Ascending aorta (tissue), 2 donors: Measurements from ENCODE around the gene RPS15. TPM values are rescaled to one million over a fixed set of nuclear protein-coding genes. Genes with fewer than 3 reads are reported as not detected.

Experiments
- DNase-seq, 2 donors: peaks; one replicate each; pipeline ENCODE4 v3.0.0-alpha.2; 2019; ENCODE audit warnings: low spot score in 2 of 2
- H3K27ac ChIP-seq, 2 donors: fragments of 200-600 bp; sonication (generic); one replicate each; pipeline ENCODE4 v1.5.1; 2016 to 2017; ENCODE audit warnings: mild to moderate bottlenecking in 1 of 2
- H3K27me3 ChIP-seq: fragments of 200-600 bp; sonication (generic); one replicate; pipeline ENCODE4 v1.5.1; 2017
- H3K36me3 ChIP-seq, 2 donors: fragments of 200-600 bp; sonication (generic); one replicate each; pipeline ENCODE4 v1.5.1; 2016
- H3K4me1 ChIP-seq, 2 donors: fragments of 200-600 bp; sonication (generic); one replicate each; pipeline ENCODE4 v1.5.1; 2016 to 2017; ENCODE audit warnings: mild to moderate bottlenecking in 1 of 2
- H3K4me3 ChIP-seq, 2 donors: fragments of 200-600 bp; sonication (generic); one replicate each; pipeline ENCODE4 v1.5.1; 2016 to 2017; ENCODE audit warnings: mild to moderate bottlenecking in 1 of 2
- H3K9me3 ChIP-seq, 2 donors: fragments of 200-600 bp; sonication (generic); one replicate each; pipeline ENCODE4 v1.5.1; 2016
- CTCF ChIP-seq, 3 experiments: fragments of 200-600 bp in 2 of 3; fragments of 450-650 bp in 1 of 3; sonication (generic) in 2 of 3; IDR thresholded peaks; one replicate each; pipeline ENCODE4 v1.5.1; 2016 to 2019; ENCODE audit warnings: antibody characterized with exemption in 3 of 3, mild to moderate bottlenecking in 1 of 3, moderate library complexity in 1 of 3
- intact Hi-C: fragments of 100-400 bp; cut with DNase I; formaldehyde crosslinking; loops from one replicate; pipeline ENCODE4 v1.15.1; 2023
- total RNA-seq: library from RNA; depleted of rRNA; stranded (reverse); fragments of >200 nt; gene quantifications from one replicate; pipeline ENCODE4 v1.1.0, GENCODE V29; 2016

The RPS15 gene
- total RNA-seq, 1 donor from 2014 or later: 3,111 TPM

GRCh38 chr19:1465191-1466016, 27.2 kb downstream of the RPS15 start:
- DNase-seq: no peak
- peak in 2 of 3 experiments; percentile 6 to 22 for TF ChIP-seq CTCF (IDR thresholded peaks at IDR 0.05)
- Histone ChIP-seq H3K36me3 (peaks cover 0 to 9% of the 10 kb centered on the region in 2 donors), H3K4me3 (no peak overlapping the region), H3K27me3 (peaks cover 37% of the 10 kb centered on the region), H3K4me1 (peaks cover 26 to 27% of the 10 kb centered on the region in 2 donors), H3K9me3 (no peaks in the 10 kb centered on the region), H3K27ac (no peak overlapping the region)
- intact Hi-C loops: no loop called here

DNA sequence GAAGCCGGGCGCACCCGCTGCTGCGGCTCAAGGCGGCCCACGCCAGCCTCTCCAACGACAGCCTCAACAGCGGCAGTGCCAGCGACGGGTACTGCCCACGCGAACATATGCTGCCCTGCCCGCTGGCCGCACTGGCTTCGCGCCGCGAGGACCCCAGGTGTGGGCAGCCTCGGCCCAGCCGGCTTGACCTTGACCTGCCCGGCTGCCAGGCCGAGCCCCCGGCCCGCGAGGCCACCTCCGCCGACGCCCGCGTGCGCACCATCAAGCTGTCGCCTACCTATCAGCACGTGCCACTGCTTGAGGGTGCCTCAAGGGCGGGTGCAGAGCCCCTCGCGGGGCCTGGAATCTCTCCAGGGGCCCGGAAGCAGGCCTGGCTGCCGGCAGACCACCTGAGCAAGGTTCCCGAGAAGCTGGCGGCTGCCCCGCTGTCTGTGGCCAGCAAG, 27.8 kb downstream of the RPS15 start:
- H3K36me3 ChIP-seq: peaks cover 0 to 3% of the 10 kb centered on the region in 2 donors
- no peak overlapping the region for H3K27ac ChIP-seq
- H3K9me3 ChIP-seq: no peaks in the 10 kb centered on the region
- peaks cover 43% of the 10 kb centered on the region for H3K27me3 ChIP-seq
- DNase-seq: no peak
- H3K4me1 ChIP-seq: peaks cover 33% of the 10 kb centered on the region in 2 donors
- H3K4me3 ChIP-seq: no peak overlapping the region
- TF ChIP-seq CTCF (IDR thresholded peaks at IDR 0.05): no peak
- intact Hi-C loops: no loop called here

- TF ChIP-seq CTCF (IDR thresholded peaks at IDR 0.05): no peak
- intact Hi-C loops: no loop called here
- no peak for DNase-seq
- Histone ChIP-seq H3K9me3 (no peaks in the 10 kb centered on the region), H3K27me3 (peaks cover 49% of the 10 kb centered on the region), H3K27ac (no peak overlapping the region), H3K36me3 (no peaks in the 10 kb centered on the region), H3K4me3 (no peak overlapping the region), H3K4me1 (peaks cover 36 to 37% of the 10 kb centered on the region in 2 donors)
These were observed 28.4 kb downstream of the RPS15 start for GRCh38 chr19:1466461-1467214.

- intact Hi-C loops: no loop called here
- Histone ChIP-seq H3K27me3 (peaks cover 54% of the 10 kb centered on the region), H3K36me3 (no peaks in the 10 kb centered on the region), H3K4me3 (no peak overlapping the region), H3K27ac (no peak overlapping the region), H3K9me3 (no peaks in the 10 kb centered on the region), H3K4me1 (peaks cover 37 to 41% of the 10 kb centered on the region in 2 donors)
- TF ChIP-seq CTCF (IDR thresholded peaks at IDR 0.05): no peak
- no peak for DNase-seq
These were observed 29.0 kb downstream of the RPS15 start for GRCh38 chr19:1467215-1467489.

- intact Hi-C loops: no loop called here
- Histone ChIP-seq H3K27me3 (peaks cover 59% of the 10 kb centered on the region), H3K4me3 (peak overlapping the region; percentile 23 to 63), H3K36me3 (no peaks in the 10 kb centered on the region), H3K27ac (no peak overlapping the region), H3K9me3 (no peaks in the 10 kb centered on the region), H3K4me1 (peaks cover 37 to 41% of the 10 kb centered on the region in 2 donors)
- no peak for TF ChIP-seq CTCF (IDR thresholded peaks at IDR 0.05)
- no peak for DNase-seq
These were observed 29.5 kb downstream of the RPS15 start for GRCh38 chr19:1467490-1468273.
